A673 (cell line): ENCODE measurements around the gene SHISA4.

Experiments used
- EZH2 ChIP-seq: fragments of 200-600 bp; sonication (generic); IDR thresholded peaks from 2 replicates; pipeline ENCODE4 v1.6.1; 2017; ENCODE audit warnings: borderline replicate concordance, low read depth, mild to moderate bottlenecking, mixed read lengths, antibody characterized with exemption, low read length; ENCODE audit not compliant: poor library complexity, severe bottlenecking
- TF ChIP-seq, protein P1 (sequence below): fragments of 300-800, 200-600 bp; sonication (generic); conservative IDR thresholded peaks from 2 replicates; pipeline ENCODE4 v1.5.1; 2017; ENCODE audit warnings: low read depth, mild to moderate bottlenecking, antibody characterized with exemption, low read length, moderate library complexity, mixed read lengths

DNA sequence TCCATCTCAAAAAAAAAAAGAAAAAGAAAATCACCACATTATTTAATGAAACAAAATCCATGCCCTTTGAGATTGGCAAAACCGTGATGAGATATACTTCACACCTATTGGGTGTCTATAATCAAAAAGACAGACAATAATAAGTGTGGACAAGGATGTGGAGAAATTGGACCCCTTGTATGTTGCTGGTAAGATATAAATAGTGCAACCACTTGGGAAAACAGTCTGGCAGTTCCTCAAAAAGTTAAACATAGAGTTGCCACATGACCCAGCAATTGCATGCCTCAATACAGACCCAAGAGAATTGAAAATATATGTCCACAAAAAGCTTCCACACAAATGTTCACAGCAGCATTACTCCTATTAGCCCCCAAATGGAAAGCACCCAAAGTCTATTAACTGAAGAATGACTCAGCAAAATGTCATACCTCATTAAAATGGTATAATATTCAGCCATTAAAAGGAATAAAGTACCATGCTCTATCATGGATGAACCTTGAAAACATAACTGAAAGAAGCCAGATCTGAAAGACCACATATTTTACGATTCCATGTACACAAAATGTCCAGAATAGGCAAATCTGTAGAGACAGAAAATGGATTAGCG, 33.4 kb downstream of the SHISA4 start:
- TF ChIP-seq, protein P1, sequence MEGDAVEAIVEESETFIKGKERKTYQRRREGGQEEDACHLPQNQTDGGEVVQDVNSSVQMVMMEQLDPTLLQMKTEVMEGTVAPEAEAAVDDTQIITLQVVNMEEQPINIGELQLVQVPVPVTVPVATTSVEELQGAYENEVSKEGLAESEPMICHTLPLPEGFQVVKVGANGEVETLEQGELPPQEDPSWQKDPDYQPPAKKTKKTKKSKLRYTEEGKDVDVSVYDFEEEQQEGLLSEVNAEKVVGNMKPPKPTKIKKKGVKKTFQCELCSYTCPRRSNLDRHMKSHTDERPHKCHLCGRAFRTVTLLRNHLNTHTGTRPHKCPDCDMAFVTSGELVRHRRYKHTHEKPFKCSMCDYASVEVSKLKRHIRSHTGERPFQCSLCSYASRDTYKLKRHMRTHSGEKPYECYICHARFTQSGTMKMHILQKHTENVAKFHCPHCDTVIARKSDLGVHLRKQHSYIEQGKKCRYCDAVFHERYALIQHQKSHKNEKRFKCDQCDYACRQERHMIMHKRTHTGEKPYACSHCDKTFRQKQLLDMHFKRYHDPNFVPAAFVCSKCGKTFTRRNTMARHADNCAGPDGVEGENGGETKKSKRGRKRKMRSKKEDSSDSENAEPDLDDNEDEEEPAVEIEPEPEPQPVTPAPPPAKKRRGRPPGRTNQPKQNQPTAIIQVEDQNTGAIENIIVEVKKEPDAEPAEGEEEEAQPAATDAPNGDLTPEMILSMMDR: no peak
- TF ChIP-seq EZH2: no peak
